Heart right ventricle (tissue), 16 donors: ENCODE results near the gene CASQ2. TPM values are rescaled to one million over a fixed set of nuclear protein-coding genes. Genes with fewer than 3 reads are reported as not detected.
A peak's percentile ranks its signal among the peaks of the same experiment; 100 is the strongest.

Experiments used
- ATAC-seq, 8 donors: fragments of 200-7000 bp; cut with Tn5 transposase; one replicate each; pipeline ENCODE4 v1.9.1; 2020; ENCODE audit warnings: mild to moderate bottlenecking in 8 of 8, moderate library complexity in 8 of 8, moderate number of reproducible peaks in 1 of 8
- DNase-seq, 2 donors: peaks; one replicate each; pipeline ENCODE4 v3.0.0-alpha.2; 2020
- H3K27ac ChIP-seq, 10 donors: fragments of 200-600 bp; sonication (generic) in 2 of 10; one replicate each; pipeline versions ENCODE4 v1.5.0 to v1.8.0; 2020 to 2022; ENCODE audit warnings: mild to moderate bottlenecking in 3 of 10
- H3K27me3 ChIP-seq, 7 donors: fragments of 200-600 bp; one replicate each; pipeline ENCODE4 v1.8.0; 2021 to 2022; ENCODE audit warnings: mild to moderate bottlenecking in 2 of 7
- H3K36me3 ChIP-seq, 9 donors: fragments of 200-600 bp; sonication (generic) in 1 of 9; one replicate each; pipeline versions ENCODE4 v1.5.0 to v1.8.0; 2020 to 2022; ENCODE audit warnings: mild to moderate bottlenecking in 2 of 9
- H3K4me1 ChIP-seq, 9 donors: fragments of 200-600 bp; sonication (generic) in 1 of 9; one replicate each; pipeline versions ENCODE4 v1.5.0 to v1.8.0; 2020 to 2022; ENCODE audit warnings: mild to moderate bottlenecking in 4 of 9
- H3K4me3 ChIP-seq, 10 donors: fragments of 200-600 bp; sonication (generic) in 2 of 10; one replicate each; pipeline versions ENCODE4 v1.5.0 to v1.8.0; 2020 to 2022; ENCODE audit warnings: mild to moderate bottlenecking in 7 of 10, moderate library complexity in 2 of 10
- H3K9me3 ChIP-seq, 11 donors: fragments of 200-600 bp in 10 of 11; sonication (generic) in 2 of 11; one replicate each; pipeline versions ENCODE4 v1.5.0 to v1.8.0; 2013 to 2022; ENCODE audit warnings: mild to moderate bottlenecking in 2 of 11, control low read depth in 1 of 11, moderate library complexity in 1 of 11
- CTCF ChIP-seq, 9 donors: fragments of 200-600 bp; sonication (generic) in 2 of 9; IDR thresholded peaks; one replicate each; pipeline versions ENCODE4 v1.5.0 to v1.8.0; 2021 to 2022; ENCODE audit warnings: antibody characterized with exemption in 9 of 9, mild to moderate bottlenecking in 5 of 9, moderate library complexity in 1 of 9
- WGBS, 2 donors: extraction: QIAGEN DNeasy Blood & Tissue Kit; methylation state at CpG; one replicate each; pipeline ENCODE4 v1.1.7; 2013; ENCODE audit warnings: inconsistent platforms in 1 of 2; 5-methylcytosine and 5-hydroxymethylcytosine counted together
- intact Hi-C, 10 donors: fragments of 100-400 bp; cut with DNase I; formaldehyde crosslinking; loops; one replicate each; pipeline versions ENCODE4 v1.11.1 to v1.14.2; 2022
- polyA plus RNA-seq, 2 donors: library from polyadenylated mRNA; stranded (reverse); fragments of 200-250 nt; gene quantifications; one replicate each; pipeline ENCODE4 v1.2.3, GENCODE V29; 2013
- total RNA-seq, 10 donors: library from RNA; stranded (reverse); fragmentation: NEBNext Ultra II Directional in 3 of 10; extraction: Animal tissue kit (Norgen Biotek cat#: 25700) in 3 of 10; gene quantifications; one replicate each; pipeline versions ENCODE4 v1.2.1 to v1.2.4, GENCODE V29; 2021 to 2023
- donor health status: Arrhythmogenic right ventricular cardiomyopathy.
- donor health status: ischemic (EF 13 %, LVEDD 7.1; RV severe dilation, severe dysfunction).
- donor health status: healthy with polysubstance abuse.
- donor health status: DM: no; HTN: yes; CAD: no.
- donor health status: DM: no; HTN: no; CAD: no.
- donor health status: ischemic (EF 25% LVEDD 6.9; RV normal size, moderate dysfunction).
- donor health status: ischemic (EF 25% LVEDD 5.7; RV mildly dilated, moderate dysfunction).
- donor health status: healthy.
- donor health status: DM: yes; HTN: yes; CAD: no.
- donor health status: Ischemic cardiomyopathy.
- donor health status: ischemic (EF 35%, LVEDD 5.7; RV mildly dilated, moderate dysfunction).
- donor health status: nonischemic (EF 11% LVEDD 7.7; RV severe dilation, severe dysfunction).
- donor health status: DM: yes; HTN: yes; CAD: no.
- donor health status: PGD.
- donor health status: ischemic (EF 29% LVEDD 5.4; RV normal size, mild dysfunction).
- donor health status: nonischemic (EF 23%, LVEDD 6.1; RV moderate dilation, normal function).

The CASQ2 gene
- total and polyA plus RNA-seq, 12 donors, result 443 to 1,698 (median 1,186) TPM

GRCh38 chr1:115807723-115808122 is 39.2 kb upstream of the CASQ2 start:
- no peak overlapping the region for H3K27ac ChIP-seq
- TF ChIP-seq CTCF (IDR thresholded peaks at IDR 0.05), result peak; percentile 40 to 78 (median 68)
- no peaks in the 10 kb centered on the region for H3K36me3 ChIP-seq
- peaks cover 0 to 5% (median 0%) of the 10 kb centered on the region in 7 donors for H3K27me3 ChIP-seq
- WGBS, 2 donors, result 3 to 7% methylated on average over 2 of the region's 2 CpGs
- DNase-seq (peak in 1 of 2 donors; percentile 59), ATAC-seq (peak in 6 of 8 donors; percentile 55 to 77 (median 64))
- intact Hi-C loops, result loop anchor here in 8 of 10 donors (2.0 to 10.0 kb wide), 7 partner anchors 170 to 687 kb away; partner anchors contain the start of gene SLC22A15 (in 1 of the 8)
- H3K4me1 ChIP-seq, result peaks cover 0 to 23% (median 6%) of the 10 kb centered on the region in 9 donors
- H3K4me3 ChIP-seq, result no peak overlapping the region
- H3K9me3 ChIP-seq, result peaks cover 0 to 5% (median 0%) of the 10 kb centered on the region in 11 donors

- no peak for ATAC-seq
- no peak for TF ChIP-seq CTCF (IDR thresholded peaks at IDR 0.05)
- intact Hi-C loops, result loop anchor here in 6 of 10 donors (5.0 to 10.0 kb wide), 5 partner anchors 172 to 689 kb away; partner anchors contain the start of gene SLC22A15 (in 1 of the 6)
- Histone ChIP-seq H3K27ac (no peak overlapping the region), H3K36me3 (no peaks in the 10 kb centered on the region), H3K4me1 (peaks cover 0 to 14% (median 4%) of the 10 kb centered on the region in 9 donors), H3K27me3 (peaks cover 0 to 5% (median 0%) of the 10 kb centered on the region in 7 donors), H3K4me3 (no peak overlapping the region), H3K9me3 (peaks cover 0 to 5% (median 0%) of the 10 kb centered on the region in 11 donors)
- DNase-seq, result no peak
- 86 to 100% methylated on average over 1 of the region's 1 CpG for WGBS, 2 donors
Measured at GRCh38 chr1:115805597-115805996, 37.1 kb upstream of the CASQ2 start.

GRCh38 chr1:115802416-115802815 is 33.9 kb upstream of the CASQ2 start:
- Histone ChIP-seq H3K27ac (no peak overlapping the region), H3K36me3 (no peaks in the 10 kb centered on the region), H3K27me3 (peaks cover 0 to 5% (median 0%) of the 10 kb centered on the region in 7 donors), H3K4me1 (no peaks in the 10 kb centered on the region), H3K4me3 (no peak overlapping the region), H3K9me3 (peaks cover 0 to 5% (median 0%) of the 10 kb centered on the region in 11 donors)
- ATAC-seq (no peak), DNase-seq (no peak)
- whole genome bisulfite sequencing, 2 donors, result 67 to 78% methylated on average over 2 of the region's 2 CpGs
- no peak for TF ChIP-seq CTCF (IDR thresholded peaks at IDR 0.05)
- intact Hi-C loops, result loop anchor here in 2 of 10 donors (10.0 kb wide), 1 partner anchor 692 kb away; no protein-coding TSS in a partner anchor

- peaks cover 0 to 24% (median 7%) of the 10 kb centered on the region in 7 donors for H3K27me3 ChIP-seq
- no peak for ATAC-seq
- DNase-seq, result no peak
- peaks cover 0 to 10% (median 0%) of the 10 kb centered on the region in 9 donors for H3K4me1 ChIP-seq
- intact Hi-C loops, result no loop called here
- no peak for TF ChIP-seq CTCF (IDR thresholded peaks at IDR 0.05)
- H3K9me3 ChIP-seq, result no peaks in the 10 kb centered on the region
- no peak overlapping the region for H3K27ac ChIP-seq
- no peak overlapping the region for H3K4me3 ChIP-seq
- WGBS, 2 donors, result 84 to 85% methylated on average over 4 of the region's 4 CpGs
- no peaks in the 10 kb centered on the region for H3K36me3 ChIP-seq
Measured at GRCh38 chr1:115797486-115797885, 29.0 kb upstream of the CASQ2 start.
